H9 (cell line): Measurements from ENCODE around the gene EME1. TPM values are rescaled to one million over a fixed set of nuclear protein-coding genes. Genes with fewer than 3 reads are reported as not detected.

ENCODE experiments used
- DNase-seq: peaks from one replicate; pipeline ENCODE4 v3.0.0-alpha.2; 2017
- H2AFZ ChIP-seq: one replicate; pipeline ENCODE4 v1.6.1; 2013; ENCODE audit warnings: mild to moderate bottlenecking, low read length, control low read depth, moderate library complexity
- H2AK5ac ChIP-seq: 2 replicates; pipeline ENCODE4 v1.6.1; 2013; ENCODE audit warnings: low read length, control low read depth, mixed read lengths; ENCODE audit not compliant: insufficient read length
- H2BK120ac ChIP-seq: one replicate; pipeline ENCODE4 v1.6.1; 2013; ENCODE audit warnings: low read depth, mild to moderate bottlenecking, low read length, control low read depth, inconsistent platforms; ENCODE audit not compliant: poor library complexity, severe bottlenecking
- H2BK12ac ChIP-seq: 2 replicates; pipeline ENCODE4 v1.6.1; 2013; ENCODE audit warnings: low read length, control low read depth, mixed read lengths, low read depth; ENCODE audit not compliant: insufficient read length
- H2BK15ac ChIP-seq: 2 replicates; pipeline ENCODE4 v1.6.1; 2013; ENCODE audit warnings: low read depth, low read length, control low read depth
- H2BK20ac ChIP-seq: one replicate; pipeline ENCODE4 v1.6.1; 2013; ENCODE audit warnings: low read depth, mild to moderate bottlenecking, low read length, control low read depth, inconsistent platforms; ENCODE audit not compliant: poor library complexity, severe bottlenecking
- H2BK5ac ChIP-seq: 2 replicates; pipeline ENCODE4 v1.6.1; 2013; ENCODE audit warnings: low read length, control low read depth, mixed read lengths; ENCODE audit not compliant: insufficient read length
- H3K14ac ChIP-seq: 2 replicates; pipeline ENCODE4 v1.6.1; 2013; ENCODE audit warnings: low read length, control low read depth; ENCODE audit not compliant: insufficient read depth
- H3K18ac ChIP-seq: 2 replicates; pipeline ENCODE4 v1.6.1; 2013; ENCODE audit warnings: low read depth, mild to moderate bottlenecking, mixed read lengths, low read length, control low read depth; ENCODE audit not compliant: insufficient read length
- H3K23ac ChIP-seq: 2 replicates; pipeline ENCODE4 v1.6.1; 2013; ENCODE audit warnings: low read length, control low read depth, mixed read lengths, low read depth; ENCODE audit not compliant: insufficient read length
- H3K23me2 ChIP-seq: 2 replicates; pipeline ENCODE4 v1.6.1; 2013; ENCODE audit warnings: low read depth, mild to moderate bottlenecking, mixed read lengths, low read length, control low read depth; ENCODE audit not compliant: insufficient read length, poor library complexity, severe bottlenecking
- H3K27ac ChIP-seq: 2 replicates; pipeline ENCODE4 v1.5.1; 2013; ENCODE audit warnings: low read length, control low read depth, mixed read lengths, low read depth; ENCODE audit not compliant: insufficient read length
- H3K27me3 ChIP-seq: 2 replicates; pipeline ENCODE4 v1.6.1; 2013; ENCODE audit warnings: low read length, control low read depth, inconsistent platforms; ENCODE audit not compliant: insufficient read depth
- H3K4ac ChIP-seq: 2 replicates; pipeline ENCODE4 v1.6.1; 2013; ENCODE audit warnings: low read depth, mild to moderate bottlenecking, control low read depth, inconsistent platforms, low read length, moderate library complexity
- H3K4me1 ChIP-seq: 2 replicates; pipeline ENCODE4 v1.6.1; 2013; ENCODE audit warnings: low read length, control low read depth, inconsistent platforms; ENCODE audit not compliant: insufficient read depth
- H3K4me2 ChIP-seq: 2 replicates; pipeline ENCODE4 v1.6.1; 2013; ENCODE audit warnings: low read length, control low read depth, mixed read lengths; ENCODE audit not compliant: insufficient read length, insufficient read depth
- H3K56ac ChIP-seq: 2 replicates; pipeline ENCODE4 v1.6.1; 2013; ENCODE audit warnings: low read depth, mild to moderate bottlenecking, mixed read lengths, low read length, control low read depth; ENCODE audit not compliant: insufficient read length
- H3K79me1 ChIP-seq: 2 replicates; pipeline ENCODE4 v1.6.1; 2013; ENCODE audit warnings: low read depth, mild to moderate bottlenecking, moderate library complexity, low read length, control low read depth, inconsistent platforms; ENCODE audit not compliant: insufficient read depth, poor library complexity, severe bottlenecking
- H3K79me2 ChIP-seq: 2 replicates; pipeline ENCODE4 v1.6.1; 2013; ENCODE audit warnings: low read length, control low read depth, inconsistent platforms; ENCODE audit not compliant: insufficient read depth
- H3K9ac ChIP-seq: 2 replicates; pipeline ENCODE4 v1.6.1; 2013; ENCODE audit warnings: low read length, control low read depth, mixed read lengths; ENCODE audit not compliant: insufficient read length; ENCODE audit errors: extremely low read depth
- H3K9me3 ChIP-seq: one replicate; pipeline ENCODE4 v1.6.1; 2013; ENCODE audit warnings: low read depth, low read length, inconsistent platforms; ENCODE audit not compliant: control insufficient read depth
- H3T11ph ChIP-seq: one replicate; pipeline ENCODE4 v1.6.1; 2013; ENCODE audit warnings: mild to moderate bottlenecking, low read length, control low read depth, inconsistent platforms
- H4K20me1 ChIP-seq: one replicate; pipeline ENCODE4 v1.6.1; 2013; ENCODE audit not compliant: control insufficient read depth, insufficient read length, insufficient read depth
- H4K5ac ChIP-seq: 2 replicates; pipeline ENCODE4 v1.6.1; 2013; ENCODE audit warnings: low read depth, mild to moderate bottlenecking, mixed read lengths, low read length, control low read depth; ENCODE audit not compliant: insufficient read length
- H4K8ac ChIP-seq: replicated peaks from 2 replicates; pipeline ENCODE4 v1.6.1; 2013; ENCODE audit warnings: low read length, control low read depth, mixed read lengths, low read depth; ENCODE audit not compliant: insufficient read length
- H4K91ac ChIP-seq: 2 replicates; pipeline ENCODE4 v1.6.1; 2013; ENCODE audit warnings: low read depth, mild to moderate bottlenecking, moderate library complexity, mixed read lengths, low read length, control low read depth; ENCODE audit not compliant: insufficient read length
- H3K27ac Mint-ChIP-seq, 3 experiments: 2 replicates in 2 of 3; 3 replicates in 1 of 3; pipeline ENCODE4 v1.8.0; 2020 to 2021; ENCODE audit warnings: mixed read lengths in 3 of 3, mild to moderate bottlenecking in 1 of 3, moderate library complexity in 1 of 3
- H3K27me3 Mint-ChIP-seq: 2 replicates; pipeline ENCODE4 v1.8.0; 2021; ENCODE audit warnings: low read depth, mild to moderate bottlenecking, moderate library complexity, mixed read lengths
- H3K36me3 Mint-ChIP-seq, 3 experiments: 2 replicates in 2 of 3; 3 replicates in 1 of 3; pipeline ENCODE4 v1.8.0; 2020 to 2021; ENCODE audit warnings: low read depth in 3 of 3, mixed read lengths in 3 of 3; ENCODE audit not compliant: insufficient read depth in 1 of 3
- H3K4me1 Mint-ChIP-seq, 2 experiments: 2 replicates each; pipeline ENCODE4 v1.8.0; 2020; ENCODE audit warnings: mixed read lengths in 2 of 2
- H3K4me3 Mint-ChIP-seq, 2 experiments: 2 replicates in 1 of 2; 3 replicates in 1 of 2; pipeline ENCODE4 v1.8.0; 2020 to 2021; ENCODE audit warnings: mild to moderate bottlenecking in 2 of 2, mixed read lengths in 2 of 2, moderate library complexity in 1 of 2
- H3K9me3 Mint-ChIP-seq, 2 experiments: 2 replicates in 1 of 2; 3 replicates in 1 of 2; pipeline ENCODE4 v1.8.0; 2020; ENCODE audit warnings: mild to moderate bottlenecking in 2 of 2, mixed read lengths in 2 of 2, moderate library complexity in 1 of 2
- WGBS: extraction: QIAGEN DNeasy Blood & Tissue Kit; methylation state at CpG from one replicate; pipeline ENCODE4 v1.1.7; 2013; ENCODE audit warnings: missing lambda C conversion rate, low lambda C conversion rate, mixed read lengths; ENCODE audit not compliant: insufficient read length; ENCODE audit errors: extremely low coverage; 5-methylcytosine and 5-hydroxymethylcytosine counted together
- total RNA-seq: library from RNA; stranded (reverse); gene quantifications from 2 replicates; pipeline ENCODE4 v1.2.1, GENCODE V29; 2021
- TF ChIP-seq, protein P1 (sequence below): fragments of 200-600 bp; sonication (generic); conservative IDR thresholded peaks from 3 replicates; pipeline ENCODE4 v1.8.0; 2021; ENCODE audit warnings: antibody characterized with exemption, mild to moderate bottlenecking

Gene EME1
- total RNA-seq, 1 experiment from 2014 or later = 15.1 TPM

DNA sequence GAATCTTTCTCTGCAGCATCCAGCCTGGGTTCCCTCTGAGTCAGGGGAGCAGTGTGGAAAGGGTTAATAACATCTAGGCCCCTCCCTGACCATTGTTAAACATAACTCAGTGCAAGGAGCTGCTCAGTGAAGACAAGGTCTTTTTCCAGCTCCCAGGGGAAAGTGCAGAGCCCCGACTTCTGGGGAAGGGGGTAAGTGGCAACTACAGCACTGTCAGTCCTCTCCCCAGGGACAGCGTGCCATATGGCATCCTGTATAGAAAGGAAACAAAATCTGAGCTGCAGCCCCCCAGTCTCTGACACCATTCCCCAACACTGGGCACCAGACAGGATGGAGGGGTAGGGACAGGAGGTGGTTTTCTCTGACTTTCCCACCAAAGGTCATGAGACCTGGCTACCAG, 7.9 kb upstream of the EME1 start:
- Histone ChIP-seq H3K79me1 (no peaks in the 10 kb centered on the region), H4K20me1 (peaks cover 3% of the 10 kb centered on the region), H2BK15ac (no peak overlapping the region), H3K23me2 (no peaks in the 10 kb centered on the region), H3K27ac (no peak overlapping the region), H2BK20ac (no peak overlapping the region), H3K79me2 (no peaks in the 10 kb centered on the region), H2BK120ac (no peak overlapping the region), H3K4ac (no peak overlapping the region), H4K91ac (no peak overlapping the region), H3K18ac (no peak overlapping the region), H3K14ac (no peak overlapping the region), H3K27me3 (no peaks in the 10 kb centered on the region), H4K8ac (no peak overlapping the region), H2AFZ (no peak overlapping the region), H2BK5ac (no peak overlapping the region), H4K5ac (no peak overlapping the region), H3K23ac (no peak overlapping the region), H3K9ac (no peak overlapping the region), H2BK12ac (no peak overlapping the region), H2AK5ac (no peak overlapping the region), H3K9me3 (no peaks in the 10 kb centered on the region), H3K4me1 (peaks cover 2% of the 10 kb centered on the region; the same call in 1 of the 2 replicates), H3T11ph (no peak overlapping the region), H3K56ac (no peak overlapping the region), H3K4me2 (no peak overlapping the region)
- Mint-ChIP-seq H3K27me3 (no peaks in the 10 kb centered on the region), H3K9me3 (no peaks in the 10 kb centered on the region), H3K4me1 (peaks cover 38 to 40% of the 10 kb centered on the region in 2 experiments), H3K27ac (peak overlapping the region in 2 of 3 experiments; percentile 38 to 87; a peak in 2 of 7 replicates), H3K4me3 (no peak overlapping the region), H3K36me3 (peaks cover 13 to 39% (median 39%) of the 10 kb centered on the region in 3 experiments)
- WGBS = no CpG with 5 or more reads among the region's 2 CpGs
- TF ChIP-seq, protein P1, sequence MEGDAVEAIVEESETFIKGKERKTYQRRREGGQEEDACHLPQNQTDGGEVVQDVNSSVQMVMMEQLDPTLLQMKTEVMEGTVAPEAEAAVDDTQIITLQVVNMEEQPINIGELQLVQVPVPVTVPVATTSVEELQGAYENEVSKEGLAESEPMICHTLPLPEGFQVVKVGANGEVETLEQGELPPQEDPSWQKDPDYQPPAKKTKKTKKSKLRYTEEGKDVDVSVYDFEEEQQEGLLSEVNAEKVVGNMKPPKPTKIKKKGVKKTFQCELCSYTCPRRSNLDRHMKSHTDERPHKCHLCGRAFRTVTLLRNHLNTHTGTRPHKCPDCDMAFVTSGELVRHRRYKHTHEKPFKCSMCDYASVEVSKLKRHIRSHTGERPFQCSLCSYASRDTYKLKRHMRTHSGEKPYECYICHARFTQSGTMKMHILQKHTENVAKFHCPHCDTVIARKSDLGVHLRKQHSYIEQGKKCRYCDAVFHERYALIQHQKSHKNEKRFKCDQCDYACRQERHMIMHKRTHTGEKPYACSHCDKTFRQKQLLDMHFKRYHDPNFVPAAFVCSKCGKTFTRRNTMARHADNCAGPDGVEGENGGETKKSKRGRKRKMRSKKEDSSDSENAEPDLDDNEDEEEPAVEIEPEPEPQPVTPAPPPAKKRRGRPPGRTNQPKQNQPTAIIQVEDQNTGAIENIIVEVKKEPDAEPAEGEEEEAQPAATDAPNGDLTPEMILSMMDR = no peak
- no peak for DNase-seq
